Ishikawa (cell line): ENCODE data around the gene AVP.

Source experiments
- CEBPB ChIP-seq: IDR thresholded peaks from 2 replicates; pipeline ENCODE4 v1.6.1; 2012
- CREB1 ChIP-seq: IDR thresholded peaks from 2 replicates; pipeline ENCODE4 v1.6.1; 2012; ENCODE audit warnings: low read depth
- EGR1 ChIP-seq: IDR thresholded peaks from 2 replicates; pipeline ENCODE4 v1.6.1; 2012
- EP300 ChIP-seq: IDR thresholded peaks from 2 replicates; pipeline ENCODE4 v1.6.1; 2012; ENCODE audit warnings: borderline replicate concordance
- FOXM1 ChIP-seq: IDR thresholded peaks from 2 replicates; pipeline ENCODE4 v1.6.1; 2012; ENCODE audit warnings: low read depth, borderline replicate concordance
- NFIC ChIP-seq: IDR thresholded peaks from 2 replicates; pipeline ENCODE4 v1.6.1; 2012
- RAD21 ChIP-seq: IDR thresholded peaks from 2 replicates; pipeline ENCODE4 v1.6.1; 2012; ENCODE audit warnings: low read depth
- TAF1 ChIP-seq: IDR thresholded peaks from 2 replicates; pipeline ENCODE4 v1.6.1; 2012; ENCODE audit warnings: low read depth, mild to moderate bottlenecking
- TCF12 ChIP-seq: IDR thresholded peaks from 2 replicates; pipeline ENCODE4 v1.6.1; 2012; ENCODE audit warnings: low read depth
- TEAD4 ChIP-seq: IDR thresholded peaks from 2 replicates; pipeline ENCODE4 v1.6.1; 2012
- YY1 ChIP-seq: IDR thresholded peaks from 2 replicates; pipeline ENCODE4 v1.6.1; 2012; ENCODE audit warnings: low read depth
- ZBTB7A ChIP-seq: IDR thresholded peaks from 2 replicates; pipeline ENCODE4 v1.6.1; 2012; ENCODE audit warnings: low read depth
- TF ChIP-seq, protein P1 (sequence below): IDR thresholded peaks from 2 replicates; pipeline ENCODE4 v1.6.1; 2012; ENCODE audit warnings: low read depth, mild to moderate bottlenecking
- TF ChIP-seq, protein P2 (sequence below): IDR thresholded peaks from 2 replicates; pipeline ENCODE4 v1.6.1; 2012
- TF ChIP-seq, protein P3 (sequence below): IDR thresholded peaks from 2 replicates; pipeline ENCODE4 v1.6.1; 2012

The AVP gene

DNA sequence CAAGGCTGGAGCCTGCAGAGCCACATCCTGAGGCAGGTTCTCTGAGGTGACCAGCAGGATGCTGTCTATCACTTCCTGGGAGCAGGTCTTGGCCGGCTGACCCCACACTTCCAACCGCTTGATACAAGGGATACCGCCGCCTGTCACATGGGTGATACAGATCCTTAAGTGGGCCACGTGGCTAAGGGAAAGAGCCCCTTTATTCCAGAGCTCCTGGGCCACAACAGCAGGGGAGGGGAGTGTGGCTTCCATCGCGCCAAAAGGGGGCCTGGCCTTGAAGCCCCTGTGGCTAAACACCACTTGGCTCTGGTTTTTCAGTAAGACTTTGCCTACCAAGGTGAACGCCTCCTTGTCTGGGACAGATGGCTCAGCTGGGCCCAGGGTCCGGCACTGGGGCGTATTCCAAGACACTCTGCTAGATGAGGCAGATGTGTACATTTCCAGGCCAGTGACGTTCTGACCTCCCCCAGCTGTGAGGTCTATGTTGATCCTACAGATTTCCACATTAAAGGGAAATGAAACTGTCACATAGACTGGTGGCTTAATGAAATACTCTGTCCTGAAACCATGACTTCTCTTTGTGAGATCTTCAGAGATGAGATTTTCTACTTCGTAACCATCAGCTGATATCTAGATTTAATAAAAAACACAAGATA, 37.6 kb upstream of the AVP start:
- TF ChIP-seq CREB1, result no peak
- TF ChIP-seq CEBPB, result no peak
- no peak for TF ChIP-seq EP300
- TF ChIP-seq, protein P1, sequence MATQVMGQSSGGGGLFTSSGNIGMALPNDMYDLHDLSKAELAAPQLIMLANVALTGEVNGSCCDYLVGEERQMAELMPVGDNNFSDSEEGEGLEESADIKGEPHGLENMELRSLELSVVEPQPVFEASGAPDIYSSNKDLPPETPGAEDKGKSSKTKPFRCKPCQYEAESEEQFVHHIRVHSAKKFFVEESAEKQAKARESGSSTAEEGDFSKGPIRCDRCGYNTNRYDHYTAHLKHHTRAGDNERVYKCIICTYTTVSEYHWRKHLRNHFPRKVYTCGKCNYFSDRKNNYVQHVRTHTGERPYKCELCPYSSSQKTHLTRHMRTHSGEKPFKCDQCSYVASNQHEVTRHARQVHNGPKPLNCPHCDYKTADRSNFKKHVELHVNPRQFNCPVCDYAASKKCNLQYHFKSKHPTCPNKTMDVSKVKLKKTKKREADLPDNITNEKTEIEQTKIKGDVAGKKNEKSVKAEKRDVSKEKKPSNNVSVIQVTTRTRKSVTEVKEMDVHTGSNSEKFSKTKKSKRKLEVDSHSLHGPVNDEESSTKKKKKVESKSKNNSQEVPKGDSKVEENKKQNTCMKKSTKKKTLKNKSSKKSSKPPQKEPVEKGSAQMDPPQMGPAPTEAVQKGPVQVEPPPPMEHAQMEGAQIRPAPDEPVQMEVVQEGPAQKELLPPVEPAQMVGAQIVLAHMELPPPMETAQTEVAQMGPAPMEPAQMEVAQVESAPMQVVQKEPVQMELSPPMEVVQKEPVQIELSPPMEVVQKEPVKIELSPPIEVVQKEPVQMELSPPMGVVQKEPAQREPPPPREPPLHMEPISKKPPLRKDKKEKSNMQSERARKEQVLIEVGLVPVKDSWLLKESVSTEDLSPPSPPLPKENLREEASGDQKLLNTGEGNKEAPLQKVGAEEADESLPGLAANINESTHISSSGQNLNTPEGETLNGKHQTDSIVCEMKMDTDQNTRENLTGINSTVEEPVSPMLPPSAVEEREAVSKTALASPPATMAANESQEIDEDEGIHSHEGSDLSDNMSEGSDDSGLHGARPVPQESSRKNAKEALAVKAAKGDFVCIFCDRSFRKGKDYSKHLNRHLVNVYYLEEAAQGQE, result no peak
- TF ChIP-seq RAD21, result no peak
- TF ChIP-seq YY1, result no peak
- no peak for TF ChIP-seq NFIC
- TF ChIP-seq FOXM1, result no peak
- TF ChIP-seq, protein P2, sequence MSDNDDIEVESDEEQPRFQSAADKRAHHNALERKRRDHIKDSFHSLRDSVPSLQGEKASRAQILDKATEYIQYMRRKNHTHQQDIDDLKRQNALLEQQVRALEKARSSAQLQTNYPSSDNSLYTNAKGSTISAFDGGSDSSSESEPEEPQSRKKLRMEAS, result no peak
- TF ChIP-seq, protein P3, sequence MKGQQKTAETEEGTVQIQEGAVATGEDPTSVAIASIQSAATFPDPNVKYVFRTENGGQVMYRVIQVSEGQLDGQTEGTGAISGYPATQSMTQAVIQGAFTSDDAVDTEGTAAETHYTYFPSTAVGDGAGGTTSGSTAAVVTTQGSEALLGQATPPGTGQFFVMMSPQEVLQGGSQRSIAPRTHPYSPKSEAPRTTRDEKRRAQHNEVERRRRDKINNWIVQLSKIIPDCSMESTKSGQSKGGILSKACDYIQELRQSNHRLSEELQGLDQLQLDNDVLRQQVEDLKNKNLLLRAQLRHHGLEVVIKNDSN, result no peak
- no peak for TF ChIP-seq TCF12
- TF ChIP-seq ZBTB7A, result no peak
- no peak for TF ChIP-seq EGR1
- TF ChIP-seq TEAD4, result no peak
- no peak for TF ChIP-seq TAF1

DNA sequence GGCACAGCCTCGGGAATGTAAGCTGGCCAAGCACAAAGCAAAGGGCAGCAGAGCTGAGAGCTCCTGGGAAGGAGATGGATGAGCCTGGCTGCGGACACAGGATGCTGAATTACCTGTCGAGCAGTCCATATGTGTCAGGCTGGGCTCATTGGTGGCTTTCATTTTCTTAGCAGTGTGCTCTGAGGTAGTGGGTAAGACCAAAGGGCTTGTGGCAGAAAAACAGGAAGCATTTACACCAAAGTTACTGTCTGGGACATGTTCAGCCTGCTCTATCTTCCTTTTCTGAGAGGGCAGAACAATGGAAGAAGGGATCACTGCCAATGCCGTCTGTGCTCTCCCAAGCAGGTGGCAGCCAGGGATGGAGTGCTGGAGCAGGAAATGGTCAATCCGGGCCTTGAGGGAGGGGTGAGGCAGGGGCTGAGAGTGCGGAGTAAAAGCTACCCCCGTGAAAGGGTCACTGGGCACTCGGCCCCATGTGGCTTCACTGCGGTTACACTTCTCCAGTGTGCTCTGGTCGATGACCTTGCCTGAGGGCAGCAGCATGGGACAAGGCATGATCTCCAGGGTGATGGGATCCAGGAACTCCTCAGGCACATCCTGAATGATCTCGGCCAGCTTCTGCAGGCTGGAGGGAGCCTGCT, 36.9 kb upstream of the AVP start:
- TF ChIP-seq YY1 (no peak), TCF12 (no peak), EGR1 (no peak), ZBTB7A (no peak), TEAD4 (no peak), EP300 (no peak), RAD21 (no peak), TAF1 (no peak)
- TF ChIP-seq, protein P1, result no peak
- TF ChIP-seq, protein P3, result no peak
- TF ChIP-seq, protein P2, result no peak

DNA sequence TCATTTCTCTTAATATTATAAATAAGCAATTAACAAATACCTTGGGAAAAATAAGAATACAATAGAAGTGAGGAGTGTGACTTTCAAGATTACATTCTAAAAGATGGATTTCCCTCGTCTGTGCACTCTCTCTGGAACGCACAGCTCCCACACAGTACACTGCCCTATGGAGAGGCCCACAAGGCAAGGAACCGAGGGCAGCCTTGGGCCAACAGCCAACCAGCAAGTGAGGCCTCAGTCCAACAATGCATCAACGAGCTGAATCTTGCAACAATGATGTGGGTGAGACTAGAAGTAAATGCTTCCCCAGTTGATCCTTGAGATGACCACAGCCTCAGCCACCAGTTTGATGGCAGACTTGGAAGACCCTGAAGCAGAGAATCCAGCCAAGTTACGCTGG, 34.5 kb upstream of the AVP start:
- no peak for TF ChIP-seq RAD21
- TF ChIP-seq CEBPB, result no peak
- no peak for TF ChIP-seq FOXM1
- TF ChIP-seq EGR1, result no peak
- TF ChIP-seq TCF12, result no peak
- TF ChIP-seq TEAD4, result no peak
- TF ChIP-seq EP300, result no peak
- no peak for TF ChIP-seq YY1
- TF ChIP-seq NFIC, result no peak
- no peak for TF ChIP-seq ZBTB7A
- no peak for TF ChIP-seq CREB1
- TF ChIP-seq, protein P3, result no peak
- TF ChIP-seq, protein P2, result no peak

DNA sequence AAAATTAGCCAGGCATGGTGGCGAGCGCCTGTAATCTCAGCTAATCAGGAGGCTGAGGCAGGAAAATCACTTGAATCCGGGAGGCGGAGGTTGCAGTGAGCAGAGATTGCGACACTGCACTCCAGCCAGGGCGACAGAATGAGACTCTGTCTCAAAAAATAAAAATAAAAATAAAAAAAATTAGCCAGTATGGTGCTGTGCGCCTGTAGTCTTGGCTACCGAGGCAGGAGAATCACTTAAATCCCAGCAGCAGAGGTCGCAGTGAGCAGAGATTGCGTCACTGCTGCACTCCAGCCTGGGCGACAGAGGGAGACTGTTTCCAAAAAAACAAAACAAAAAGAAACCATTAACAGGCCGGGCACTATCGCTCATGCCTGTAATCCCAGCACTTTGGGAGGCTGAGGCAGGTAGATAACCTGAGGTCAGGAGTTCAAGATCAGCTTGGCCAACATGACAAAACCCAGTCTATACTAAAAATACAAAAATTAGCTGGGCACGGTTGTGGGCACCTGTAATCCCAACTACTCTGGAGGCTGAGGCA, 33.4 kb upstream of the AVP start:
- peak; percentile 61 for TF ChIP-seq RAD21
- peak; percentile 98 for TF ChIP-seq CEBPB

DNA sequence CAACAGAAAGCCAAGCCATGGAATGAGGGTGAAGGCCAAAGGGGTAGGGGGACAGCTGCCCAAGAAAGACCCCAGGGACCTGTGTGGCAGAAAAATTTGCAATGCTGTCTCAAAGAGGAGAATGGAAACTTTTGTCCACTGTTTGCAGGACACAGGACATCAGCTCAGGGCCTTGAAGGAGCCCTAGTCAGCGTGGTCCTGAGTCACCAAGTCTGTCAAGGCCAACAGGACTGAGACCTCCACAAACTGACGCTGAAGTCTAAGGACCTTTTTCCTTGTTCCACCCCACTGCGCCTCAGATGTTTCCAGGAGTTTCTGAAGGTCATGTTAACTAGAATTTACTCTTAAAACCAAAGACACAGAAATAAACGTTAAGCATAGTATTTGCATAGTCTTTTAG, 31.8 kb upstream of the AVP start:
- no peak for TF ChIP-seq ZBTB7A
- TF ChIP-seq NFIC, result no peak
- TF ChIP-seq RAD21, result no peak
- no peak for TF ChIP-seq CREB1
- no peak for TF ChIP-seq EP300
- TF ChIP-seq, protein P3, result no peak
- TF ChIP-seq, protein P1, result no peak
- TF ChIP-seq TAF1, result no peak
- no peak for TF ChIP-seq FOXM1
- TF ChIP-seq CEBPB, result no peak
- no peak for TF ChIP-seq EGR1
- no peak for TF ChIP-seq YY1
- TF ChIP-seq, protein P2, result no peak
- no peak for TF ChIP-seq TEAD4
- TF ChIP-seq TCF12, result no peak
